Endothelial cell of umbilical vein (primary cell): Measurements from ENCODE around the gene ITSN1. TPM values are rescaled to one million over a fixed set of nuclear protein-coding genes. Genes with fewer than 3 reads are reported as not detected.
A peak's percentile ranks its signal among the peaks of the same experiment; 100 is the strongest.

Experiments
- BruUV-seq: library from RNA; stranded (reverse); fragments of 400-500 nt; replicated peaks from 2 replicates; lab custom pipeline; 2021; lab: Mats Ljungman, UMichigan
- CTCF ChIA-PET: fragments of 300-600, 350-600 bp; sonication (Branson Sonifier 250); formaldehyde crosslinking; loops from one replicate; lab custom pipeline; 2021; ENCODE audit warnings: antibody characterized with exemption, inconsistent platforms; lab: Charles Lee
- POLR2A ChIA-PET: fragments of 300-600, 350-600 bp; sonication (Branson Sonifier 250); formaldehyde crosslinking; loops from one replicate; lab custom pipeline; 2021; ENCODE audit warnings: antibody characterized with exemption, inconsistent platforms; lab: Charles Lee
- DNase-seq: peaks from one replicate; pipeline ENCODE4 v3.0.0-alpha.2; 2011; ENCODE audit warnings: low read depth, low spot score
- FAIRE-seq: peaks from 2 replicates; lab custom pipeline; 2011; peaks lifted over from hg19 to GRCh38; lab: Jason Lieb, UNC
- H2AFZ ChIP-seq: 2 replicates; pipeline ENCODE4 v1.6.0; 2012; ENCODE audit warnings: low read depth, low read length, control low read depth, inconsistent platforms
- H3K27ac ChIP-seq: 2 replicates; pipeline ENCODE4 v1.5.1; 2011; ENCODE audit warnings: low read depth, mild to moderate bottlenecking, control low read depth, low read length, moderate library complexity; ENCODE audit not compliant: insufficient read depth
- H3K27me3 ChIP-seq, 2 experiments: 2 replicates each; pipeline versions ENCODE4 v1.6.0 to v1.6.1; 2011; ENCODE audit warnings: low read length in 2 of 2, mixed read lengths in 1 of 2; ENCODE audit not compliant: control insufficient read depth in 2 of 2, insufficient read depth in 2 of 2
- H3K36me3 ChIP-seq, 2 experiments: 2 replicates in 1 of 2; 3 replicates in 1 of 2; pipeline ENCODE4 v1.5.1; 2011; ENCODE audit warnings: low read length in 2 of 2, mild to moderate bottlenecking in 1 of 2, moderate library complexity in 1 of 2; ENCODE audit not compliant: control insufficient read depth in 2 of 2, insufficient read depth in 2 of 2; ENCODE audit errors: extremely low read depth in 1 of 2
- H3K4me1 ChIP-seq: 3 replicates; pipeline ENCODE4 v1.5.1; 2011; ENCODE audit warnings: mild to moderate bottlenecking, low read length; ENCODE audit not compliant: control insufficient read depth, insufficient read depth; ENCODE audit errors: extremely low read depth
- H3K4me2 ChIP-seq: 2 replicates; pipeline ENCODE4 v1.6.1; 2011; ENCODE audit warnings: low read length, control low read depth, mixed read lengths; ENCODE audit not compliant: insufficient read depth
- H3K4me3 ChIP-seq, 3 experiments: fragments of 200-600 bp in 1 of 3; sonication (generic), shearing (Covaris generic) in 1 of 3; replicated peaks in 1 of 3; 2 replicates each; pipeline ENCODE4 v1.5.1; 2011 to 2016; ENCODE audit warnings: control low read depth in 3 of 3, low read length in 3 of 3, mild to moderate bottlenecking in 2 of 3, inconsistent platforms in 1 of 3, low read depth in 1 of 3, moderate library complexity in 1 of 3; ENCODE audit not compliant: insufficient read depth in 1 of 3
- H3K79me2 ChIP-seq: 2 replicates; pipeline ENCODE4 v1.6.0; 2012; ENCODE audit warnings: low read length, inconsistent platforms; ENCODE audit not compliant: control insufficient read depth, insufficient read depth
- H3K9ac ChIP-seq: replicated peaks from 2 replicates; pipeline ENCODE3; 2011; ENCODE audit warnings: low read length, control low read depth; ENCODE audit not compliant: insufficient read depth; ENCODE audit errors: extremely low read depth
- H3K9me1 ChIP-seq: replicated peaks from 3 replicates; pipeline ENCODE4 v1.6.0; 2011; ENCODE audit warnings: mild to moderate bottlenecking, low read length; ENCODE audit not compliant: control insufficient read depth, insufficient read depth; ENCODE audit errors: extremely low read depth
- H3K9me3 ChIP-seq: replicated peaks from 2 replicates; pipeline ENCODE4 v1.5.1; 2012; ENCODE audit warnings: low read length, inconsistent platforms; ENCODE audit not compliant: control insufficient read depth, insufficient read depth
- H4K20me1 ChIP-seq: replicated peaks from 2 replicates; pipeline ENCODE3; 2011; ENCODE audit warnings: mild to moderate bottlenecking, low read length; ENCODE audit not compliant: control insufficient read depth, insufficient read depth; ENCODE audit errors: extremely low read depth
- CTCF ChIP-seq, 2 donors: IDR thresholded peaks; 1 replicate in 1 of 2; 2 replicates in 1 of 2; pipeline ENCODE4 v1.5.1; 2011; ENCODE audit warnings: low read length in 2 of 2, mild to moderate bottlenecking in 2 of 2, moderate library complexity in 2 of 2, control low read depth in 1 of 2, inconsistent platforms in 1 of 2, low read depth in 1 of 2; ENCODE audit not compliant: insufficient read depth in 1 of 2; ENCODE audit errors: extremely low read depth in 1 of 2
- EZH2 ChIP-seq: IDR thresholded peaks from 2 replicates; pipeline ENCODE4 v1.6.1; 2012; ENCODE audit warnings: borderline replicate concordance, low read depth, mild to moderate bottlenecking, moderate library complexity, low read length, inconsistent platforms; ENCODE audit not compliant: severe bottlenecking
- FOS ChIP-seq: IDR thresholded peaks from 2 replicates; pipeline ENCODE4 v1.6.1; 2011; ENCODE audit warnings: mild to moderate bottlenecking, low read length, moderate library complexity, borderline replicate concordance; ENCODE audit not compliant: insufficient read depth
- GATA2 ChIP-seq: IDR thresholded peaks from 2 replicates; pipeline ENCODE4 v1.7.0; 2011; ENCODE audit warnings: low read depth, mild to moderate bottlenecking, moderate library complexity, mixed read lengths, low read length; ENCODE audit not compliant: insufficient read length, insufficient read depth
- JUN ChIP-seq: IDR thresholded peaks from 2 replicates; pipeline ENCODE4 v1.6.1; 2011; ENCODE audit warnings: borderline replicate concordance, low read depth; ENCODE audit not compliant: insufficient read length, insufficient read depth
- MAX ChIP-seq: IDR thresholded peaks from 2 replicates; pipeline ENCODE4 v1.6.1; 2011; ENCODE audit not compliant: insufficient read depth, insufficient read length
- MYC ChIP-seq: IDR thresholded peaks from one replicate; pipeline ENCODE4 v1.6.1; 2011; ENCODE audit warnings: mild to moderate bottlenecking, low read depth, low read length
- POLR2A ChIP-seq: IDR thresholded peaks from 2 replicates; pipeline ENCODE4 v1.6.1; 2012; ENCODE audit warnings: low read depth, mild to moderate bottlenecking, control low read depth, low read length
- POLR2AphosphoS5 ChIP-seq: IDR thresholded peaks from 2 replicates; pipeline ENCODE4 v1.6.1; 2012; ENCODE audit warnings: low read depth, mild to moderate bottlenecking, control low read depth, low read length, moderate library complexity; ENCODE audit not compliant: insufficient read depth
- dilution Hi-C: fragments of 300-500 bp; cut with MboI; formaldehyde crosslinking; loops from one replicate; pipeline ENCODE4 v1.15.0; 2019; ENCODE audit warnings: low sequenced_read_pairs; ENCODE audit not compliant: extremely low pct_ligation_motif_present
- intact Hi-C: fragments of 100-400 bp; cut with micrococcal nuclease; formaldehyde crosslinking; loops from one replicate; pipeline ENCODE4 v1.10.0; 2022
- polyA plus RNA-seq, 4 experiments: library from polyadenylated mRNA; depleted of rRNA in 3 of 4; stranded (reverse) in 3 of 4; unstranded in 1 of 4; fragments of >200 nt; gene quantifications; 2 replicates each; pipeline versions ENCODE4 v1.2.1 to v1.2.3, GENCODE V29; 2011 to 2012; ENCODE audit warnings: missing spikeins in 1 of 4
- total RNA-seq: library from RNA; stranded (reverse); gene quantifications from 2 replicates; pipeline ENCODE4 v1.2.3, GENCODE V29; 2021

The ITSN1 gene
- total and polyA plus RNA-seq, 2 donors (not counting 3 experiments of a cell fraction or from before 2014, with no cell fraction given), result 72.2 to 86.8 TPM

- Histone ChIP-seq H4K20me1 (no peaks in the 10 kb centered on the region), H3K27ac (no peak overlapping the region), H3K9ac (no peak overlapping the region), H3K4me3 (no peak overlapping the region), H3K9me1 (no peaks in the 10 kb centered on the region), H2AFZ (no peak overlapping the region), H3K36me3 (peaks cover 10 to 21% of the 10 kb centered on the region in 2 experiments), H3K27me3 (no peaks in the 10 kb centered on the region), H3K4me2 (no peak overlapping the region), H3K79me2 (no peaks in the 10 kb centered on the region), H3K4me1 (peaks cover 24% of the 10 kb centered on the region), H3K9me3 (no peaks in the 10 kb centered on the region)
- intact Hi-C loops (no loop called here), dilution Hi-C loops (no loop called here)
- BruUV-seq, result no TSS peak
- CTCF ChIA-PET, result interaction anchor here (0.8 to 3.7 kb wide), 14 partner anchors 8 to 381 kb away, joined by 3 to 26 read pairs (median 4); partner anchors contain the start of genes ATP5PO and DONSON
- POLR2A ChIA-PET, result no interaction called here
- DNase-seq (peak; percentile 56), FAIRE-seq (peak; percentile 81)
- TF ChIP-seq FOS, result no peak
- no peak for TF ChIP-seq POLR2A
- no peak for TF ChIP-seq EZH2
- peak; percentile 56 for TF ChIP-seq MAX
- TF ChIP-seq CTCF (IDR thresholded peaks at IDR 0.05; ENCODE audit: extremely low read depth in 1 of 2, insufficient read depth in 1 of 2, low read depth in 1 of 2, low read length in 2 of 2), result peak; percentile 73 to 78
- TF ChIP-seq MYC, result peak; percentile 41
- TF ChIP-seq JUN, result no peak
- TF ChIP-seq POLR2AphosphoS5, result no peak
- no peak for TF ChIP-seq GATA2
These were observed 259.3 kb downstream of the ITSN1 start for GRCh38 chr21:33901412-33902288.
